Duodenal mucosa (tissue), 2 donors: ENCODE data around the gene MAIP1.
"Not testable (repeated sequence)": the region's sequence is repeated elsewhere in the genome, so short reads cannot be mapped to it uniquely, and the experiment has no call there.

ENCODE experiments used
- H3K27ac ChIP-seq: one replicate; pipeline ENCODE4 v1.7.0; 2013; ENCODE audit warnings: low read depth, low read length
- H3K27me3 ChIP-seq, 2 donors: one replicate each; pipeline ENCODE4 v1.7.0; 2013; ENCODE audit warnings: low read length in 2 of 2, control low read depth in 1 of 2; ENCODE audit not compliant: insufficient read depth in 2 of 2, control insufficient read depth in 1 of 2
- H3K36me3 ChIP-seq, 2 donors: one replicate each; pipeline ENCODE4 v1.7.0; 2013; ENCODE audit warnings: low read length in 2 of 2, control low read depth in 1 of 2; ENCODE audit not compliant: insufficient read depth in 2 of 2, control insufficient read depth in 1 of 2
- H3K4me1 ChIP-seq, 2 donors: one replicate each; pipeline ENCODE4 v1.7.0; 2013; ENCODE audit warnings: low read length in 2 of 2, control low read depth in 1 of 2; ENCODE audit not compliant: insufficient read depth in 2 of 2, control insufficient read depth in 1 of 2
- H3K4me3 ChIP-seq, 2 donors: one replicate each; pipeline ENCODE4 v1.7.0; 2013; ENCODE audit warnings: low read length in 2 of 2, low read depth in 1 of 2
- H3K9ac ChIP-seq, 2 donors: one replicate each; pipeline ENCODE4 v1.7.0; 2013; ENCODE audit warnings: low read length in 2 of 2, low read depth in 1 of 2
- H3K9me3 ChIP-seq, 2 donors: one replicate each; pipeline ENCODE4 v1.7.0; 2013; ENCODE audit warnings: low read length in 2 of 2, control low read depth in 1 of 2; ENCODE audit not compliant: control insufficient read depth in 1 of 2

MAIP1 gene

GRCh38 chr2:199955339-199956061, at the start of gene MAIP1, which contains the start of gene TYW5:
Gene MAIP1, plus strand, starts transcription at chr2:199955582. Its CDS starts 217 bp downstream, at chr2:199955799.
Gene TYW5, minus strand, starts transcription at chr2:199955491. Its CDS starts 21 bp downstream, at chr2:199955470.
- H3K9me3 ChIP-seq = no peaks in the 10 kb centered on the region
- peaks cover 22 to 30% of the 10 kb centered on the region in 2 donors for H3K4me1 ChIP-seq
- peaks cover 7 to 16% of the 10 kb centered on the region in 2 donors for H3K36me3 ChIP-seq
- H3K4me3 ChIP-seq = peak within 1 kb of the TSS; percentile 99 to 100
- peak within 1 kb of the TSS; percentile 90 to 99 for H3K9ac ChIP-seq
- H3K27me3 ChIP-seq = no peaks in the 10 kb centered on the region
- H3K27ac ChIP-seq = peak within 1 kb of the TSS; percentile 92

- Histone ChIP-seq H3K27me3 (no peaks in the 10 kb centered on the region), H3K36me3 (no peaks in the 10 kb centered on the region), H3K4me3 (no peak overlapping the region), H3K9ac (no peak overlapping the region), H3K9me3 (no peaks in the 10 kb centered on the region), H3K4me1 (peaks cover 7 to 9% of the 10 kb centered on the region in 2 donors), H3K27ac (no peak overlapping the region)
These were observed 48.2 kb upstream of the MAIP1 start for GRCh38 chr2:199907008-199907714.

- Histone ChIP-seq H3K27ac (no peak overlapping the region), H3K4me3 (peak overlapping the region; percentile 97 to 98), H3K9ac (no peak overlapping the region), H3K9me3 (no peaks in the 10 kb centered on the region), H3K4me1 (peaks cover 22 to 27% of the 10 kb centered on the region in 2 donors), H3K27me3 (no peaks in the 10 kb centered on the region), H3K36me3 (no peaks in the 10 kb centered on the region)
These were observed 44.9 kb upstream of the MAIP1 start for GRCh38 chr2:199910338-199911051.

GRCh38 chr2:199911052-199911876, 44.1 kb upstream of the MAIP1 start, which contains the start of gene C2orf69:
Gene C2orf69, plus strand, starts transcription at chr2:199911293. Its CDS starts 146 bp downstream, at chr2:199911439.
- Histone ChIP-seq H3K36me3 (no peaks in the 10 kb centered on the region), H3K27ac (peak within 1 kb of the TSS; percentile 98), H3K9me3 (no peaks in the 10 kb centered on the region), H3K4me1 (peaks cover 22 to 27% of the 10 kb centered on the region in 2 donors), H3K27me3 (no peaks in the 10 kb centered on the region), H3K4me3 (peak within 1 kb of the TSS; percentile 97 to 98), H3K9ac (peak within 1 kb of the TSS; percentile 88 to 99)

- Histone ChIP-seq H3K4me3 (peak overlapping the region; percentile 97 to 98), H3K27ac (peak overlapping the region; percentile 98), H3K9me3 (peaks cover 0 to 3% of the 10 kb centered on the region in 2 donors), H3K27me3 (no peaks in the 10 kb centered on the region), H3K9ac (peak overlapping the region; percentile 88 to 99), H3K36me3 (peaks cover 0 to 4% of the 10 kb centered on the region in 2 donors), H3K4me1 (peaks cover 22 to 27% of the 10 kb centered on the region in 2 donors)
These were observed 43.6 kb upstream of the MAIP1 start for GRCh38 chr2:199911877-199912161.

- not testable (repeated sequence) for H3K27ac ChIP-seq, H3K9me3 ChIP-seq, H3K36me3 ChIP-seq, H3K27me3 ChIP-seq
- H3K4me3 ChIP-seq = peak overlapping the region; percentile 97 to 98
- peaks cover 22 to 27% of the 10 kb centered on the region in 2 donors for H3K4me1 ChIP-seq
- peak overlapping the region in 1 of 2 donors; percentile 99 for H3K9ac ChIP-seq
These were observed 42.7 kb upstream of the MAIP1 start for GRCh38 chr2:199912553-199913114.

- Histone ChIP-seq H3K4me1 (peaks cover 22 to 27% of the 10 kb centered on the region in 2 donors), H3K9ac (no peak overlapping the region), H3K36me3 (peaks cover 0 to 15% of the 10 kb centered on the region in 2 donors), H3K27ac (no peak overlapping the region), H3K9me3 (peaks cover 0 to 8% of the 10 kb centered on the region in 2 donors), H3K4me3 (no peak overlapping the region), H3K27me3 (no peaks in the 10 kb centered on the region)
These were observed 40.9 kb upstream of the MAIP1 start for GRCh38 chr2:199914372-199914958.

- Histone ChIP-seq H3K9me3 (peaks cover 0 to 8% of the 10 kb centered on the region in 2 donors), H3K4me3 (no peak overlapping the region), H3K36me3 (peaks cover 0 to 15% of the 10 kb centered on the region in 2 donors), H3K27ac (no peak overlapping the region), H3K27me3 (no peaks in the 10 kb centered on the region), H3K4me1 (peaks cover 15 to 22% of the 10 kb centered on the region in 2 donors), H3K9ac (no peak overlapping the region)
These were observed 38.4 kb upstream of the MAIP1 start for GRCh38 chr2:199916980-199917379.

GRCh38 chr2:199922856-199923255, 32.5 kb upstream of the MAIP1 start:
- Histone ChIP-seq H3K9ac (no peak overlapping the region), H3K27ac (no peak overlapping the region), H3K36me3 (peaks cover 0 to 17% of the 10 kb centered on the region in 2 donors), H3K27me3 (no peaks in the 10 kb centered on the region), H3K9me3 (no peaks in the 10 kb centered on the region), H3K4me3 (no peak overlapping the region), H3K4me1 (no peaks in the 10 kb centered on the region)
